GM21360 (cell line): ENCODE data around the gene SDHAF2.
"Not testable (repeated sequence)": the region's sequence is repeated elsewhere in the genome, so short reads cannot be mapped to it uniquely, and the experiment has no call there.

Experiments
- ATAC-seq: cut with Tn5 transposase; IDR thresholded peaks from one replicate; pipeline ENCODE4 v1.9.1; 2021; ENCODE audit warnings: mild to moderate bottlenecking, moderate library complexity; ENCODE audit not compliant: unreplicated experiment

SDHAF2 gene

DNA sequence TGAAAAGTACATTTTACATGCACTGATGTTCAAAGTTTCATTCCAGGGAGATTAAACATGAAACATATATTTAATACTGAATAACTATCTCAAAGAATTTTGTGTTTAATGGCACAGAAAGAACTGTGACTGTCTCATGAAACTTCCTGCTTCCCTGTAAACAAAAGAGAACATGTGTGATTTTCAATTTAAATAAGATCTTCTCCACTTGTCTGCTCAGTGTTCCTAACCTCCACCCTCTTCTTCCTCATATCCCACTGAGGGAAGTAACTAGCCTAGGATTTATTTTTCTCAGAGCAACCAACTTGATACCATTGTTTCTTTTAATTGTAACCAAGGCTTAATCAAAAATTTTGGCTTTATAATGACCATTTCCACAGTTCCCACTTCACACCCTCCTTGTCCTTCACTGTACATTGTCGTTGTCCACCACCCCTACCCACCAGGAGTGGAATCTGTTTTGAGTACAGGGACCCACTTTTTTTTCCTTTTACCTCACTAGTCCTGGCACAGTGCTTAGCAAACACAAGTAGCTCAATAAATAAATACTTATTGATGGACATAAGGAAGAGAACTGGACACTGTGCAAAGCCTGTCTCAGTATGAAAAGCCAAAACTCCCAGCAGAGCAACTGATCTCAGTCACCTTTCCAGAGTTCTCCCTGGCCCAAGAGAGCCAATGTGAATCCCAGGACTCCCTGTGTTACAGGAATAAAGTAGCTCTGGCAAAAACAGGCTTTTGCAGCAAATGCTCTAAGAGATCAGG lies 4.4 kb upstream of the SDHAF2 start:
- no peak for ATAC-seq

- peak; percentile 48 for ATAC-seq
Observed at GRCh38 chr11:61429346-61429690, 606 bp upstream of the SDHAF2 start.

DNA sequence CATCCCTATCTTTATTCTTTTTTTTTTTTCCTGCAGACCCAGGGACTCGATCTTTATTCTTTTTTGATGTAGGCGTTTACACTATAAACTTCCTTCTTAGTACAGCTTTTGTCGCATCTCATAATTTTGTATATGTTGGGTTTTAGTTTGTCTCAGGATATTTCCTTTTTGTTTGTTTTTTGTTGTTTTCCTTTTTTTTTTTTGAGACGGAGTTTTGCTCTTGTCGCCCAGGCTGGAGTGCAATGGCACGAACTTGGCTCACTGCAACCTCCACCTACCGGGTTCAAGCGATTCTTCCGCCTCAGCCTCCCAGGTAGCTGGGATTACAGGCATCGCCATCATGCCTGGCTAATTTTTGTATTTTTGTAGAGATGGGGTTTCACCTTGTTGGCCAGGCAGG lies 915 bp downstream of the SDHAF2 start:
- not testable (repeated sequence) for ATAC-seq

GRCh38 chr11:61437496-61437895 lies 7.6 kb downstream of the SDHAF2 start:
- ATAC-seq = no peak

GRCh38 chr11:61439615-61440014 lies 9.7 kb downstream of the SDHAF2 start:
- no peak for ATAC-seq

- ATAC-seq = no peak
Observed at GRCh38 chr11:61442616-61443015, 12.7 kb downstream of the SDHAF2 start.

DNA sequence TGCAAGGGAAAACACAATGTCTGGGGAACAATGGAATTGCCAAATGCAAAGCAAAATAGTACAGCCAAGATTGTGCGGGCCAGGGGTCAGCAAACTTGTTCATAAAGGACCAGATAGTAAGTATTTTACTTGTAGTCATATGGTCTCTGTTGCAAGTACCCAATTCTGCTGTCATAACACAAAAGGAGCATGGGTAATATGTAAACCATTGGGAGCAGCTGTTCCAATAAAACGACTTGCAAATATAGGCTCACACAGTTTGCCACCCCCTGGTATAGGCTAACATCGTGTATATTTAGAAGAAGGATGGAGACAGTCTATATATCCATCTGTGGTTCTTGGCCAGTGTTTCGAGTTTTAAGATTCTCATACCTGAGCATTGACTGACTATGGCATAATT lies 15.6 kb downstream of the SDHAF2 start:
- no peak for ATAC-seq

DNA sequence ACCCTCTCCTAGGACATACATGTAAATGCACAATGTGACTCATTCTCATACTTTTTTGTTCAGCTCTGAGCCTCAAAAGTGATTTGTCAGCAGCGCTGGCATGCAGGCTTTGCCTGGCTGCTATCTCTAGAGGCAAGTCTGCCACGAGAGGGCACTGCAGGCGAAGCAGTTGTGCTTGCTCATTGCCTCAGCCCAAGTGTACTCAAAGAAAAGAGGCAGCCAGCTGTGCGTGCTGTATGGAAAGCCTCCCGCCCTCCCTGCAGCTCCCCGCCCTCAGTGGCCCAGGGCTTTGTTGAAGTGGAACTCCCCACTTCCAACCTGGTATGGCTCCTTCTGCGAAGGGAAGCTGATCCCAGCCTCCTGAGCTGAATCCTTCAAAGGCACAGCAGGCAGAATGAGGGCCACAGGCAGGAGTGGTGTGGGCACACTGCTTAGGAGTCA lies 16.3 kb downstream of the SDHAF2 start:
- no peak for ATAC-seq

- ATAC-seq = no peak
Observed at GRCh38 chr11:61447601-61448551, 18.0 kb downstream of the SDHAF2 start.

GRCh38 chr11:61448552-61448927 lies 18.6 kb downstream of the SDHAF2 start:
- ATAC-seq = no peak

DNA sequence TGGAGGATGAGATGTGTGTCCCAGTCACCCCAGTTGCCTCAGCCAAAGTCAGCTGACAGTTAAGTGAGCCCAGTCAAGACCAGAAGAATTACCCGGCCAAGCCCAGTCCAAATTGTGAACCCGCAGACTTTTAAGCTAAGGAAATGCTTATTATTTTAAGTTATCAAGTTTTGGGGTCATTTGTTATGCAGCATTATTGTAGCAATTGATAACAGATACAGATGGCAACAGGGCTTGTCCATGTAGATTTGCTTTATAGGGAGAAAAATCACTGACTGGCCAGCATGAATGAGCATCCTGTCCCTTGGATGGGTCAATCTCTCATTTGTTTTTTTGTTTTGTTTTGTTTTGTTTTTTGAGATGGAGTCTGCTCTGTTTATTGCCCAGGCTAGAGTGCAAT lies 22.9 kb downstream of the SDHAF2 start:
- no peak for ATAC-seq

DNA sequence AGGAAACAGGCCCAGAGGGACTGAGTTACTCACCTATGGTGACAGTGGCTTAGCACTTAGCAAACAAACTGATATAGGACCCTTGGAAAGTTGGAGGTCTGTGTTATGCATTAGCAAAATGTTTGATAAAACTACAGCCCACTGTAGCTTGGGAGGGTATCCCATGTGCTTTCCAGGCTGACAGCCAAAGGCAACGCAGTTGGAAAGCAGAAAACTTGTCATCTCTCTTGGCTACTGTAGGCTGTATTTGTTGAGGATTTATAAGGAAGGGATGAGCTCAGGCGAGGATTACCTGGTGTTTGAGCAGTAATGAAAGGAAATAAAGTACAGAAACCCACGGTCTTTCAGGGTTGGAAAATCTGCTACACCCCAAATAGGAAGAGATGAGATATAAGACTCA lies 23.8 kb downstream of the SDHAF2 start:
- ATAC-seq = no peak

DNA sequence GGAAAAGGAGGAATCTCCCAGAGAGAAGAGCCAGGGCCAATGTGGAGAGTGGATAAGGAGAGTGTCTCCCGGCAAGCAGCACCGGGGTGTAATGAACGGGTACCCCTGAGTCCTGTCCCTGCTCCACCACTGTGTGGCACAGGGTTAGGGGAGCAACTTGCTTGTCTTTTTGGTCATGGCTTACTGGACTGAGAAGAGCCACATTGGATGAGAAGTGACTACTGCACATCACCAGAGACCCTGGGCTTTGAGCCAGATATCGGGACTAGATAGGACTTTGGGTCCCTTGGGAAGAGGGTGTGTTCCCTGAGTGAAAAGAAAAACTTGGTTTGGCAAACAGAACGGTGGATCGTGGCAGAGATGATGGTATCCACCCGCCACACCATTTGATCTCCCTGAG lies 24.6 kb downstream of the SDHAF2 start:
- ATAC-seq = no peak

GRCh38 chr11:61460474-61460881 lies 30.6 kb downstream of the SDHAF2 start:
- ATAC-seq = no peak

GRCh38 chr11:61460986-61461385 lies 31.1 kb downstream of the SDHAF2 start:
- ATAC-seq = no peak

DNA sequence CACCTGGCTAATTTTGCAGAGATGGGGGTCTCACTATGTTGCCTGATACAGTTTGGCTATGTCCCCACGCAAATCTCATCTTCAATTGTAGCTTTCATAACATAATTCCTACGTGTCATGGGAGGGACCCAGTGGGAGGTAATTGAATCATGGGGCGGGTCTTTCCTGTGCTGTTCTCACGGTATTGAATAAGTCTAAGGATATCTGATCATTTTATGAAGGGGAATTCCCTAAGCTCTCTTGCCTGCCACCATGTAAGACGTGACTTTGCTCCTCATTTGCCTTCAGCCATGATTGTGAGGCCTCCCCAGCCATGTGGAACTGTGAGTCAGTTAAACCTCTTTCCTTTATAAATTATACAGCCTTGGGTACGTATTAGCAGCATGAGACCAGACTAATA lies 37.7 kb downstream of the SDHAF2 start:
- not testable (repeated sequence) for ATAC-seq

- ATAC-seq = no peak
Observed at GRCh38 chr11:61468002-61468401, 38.1 kb downstream of the SDHAF2 start.

- ATAC-seq = no peak
Observed at GRCh38 chr11:61472282-61472681, 42.4 kb downstream of the SDHAF2 start.

DNA sequence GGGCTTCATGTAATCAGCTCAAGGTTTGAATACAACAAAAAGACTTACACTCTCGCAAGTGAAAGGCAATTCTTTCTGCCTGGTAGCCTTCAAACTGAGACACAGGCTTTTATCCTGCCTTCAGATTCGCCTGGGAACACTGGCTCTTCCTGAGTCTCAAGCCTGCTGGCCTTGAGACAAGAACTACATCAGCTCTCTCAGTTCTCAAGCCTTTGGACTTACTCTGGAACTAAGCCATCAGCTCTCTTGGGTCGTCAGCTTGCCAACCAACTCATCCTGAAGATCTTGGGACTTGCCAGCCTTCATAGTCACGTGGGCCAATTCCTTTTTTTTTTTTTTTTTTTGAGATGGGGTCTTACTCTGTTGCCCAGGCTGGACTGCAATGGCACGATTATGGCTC lies 42.9 kb downstream of the SDHAF2 start:
- ATAC-seq = no peak

DNA sequence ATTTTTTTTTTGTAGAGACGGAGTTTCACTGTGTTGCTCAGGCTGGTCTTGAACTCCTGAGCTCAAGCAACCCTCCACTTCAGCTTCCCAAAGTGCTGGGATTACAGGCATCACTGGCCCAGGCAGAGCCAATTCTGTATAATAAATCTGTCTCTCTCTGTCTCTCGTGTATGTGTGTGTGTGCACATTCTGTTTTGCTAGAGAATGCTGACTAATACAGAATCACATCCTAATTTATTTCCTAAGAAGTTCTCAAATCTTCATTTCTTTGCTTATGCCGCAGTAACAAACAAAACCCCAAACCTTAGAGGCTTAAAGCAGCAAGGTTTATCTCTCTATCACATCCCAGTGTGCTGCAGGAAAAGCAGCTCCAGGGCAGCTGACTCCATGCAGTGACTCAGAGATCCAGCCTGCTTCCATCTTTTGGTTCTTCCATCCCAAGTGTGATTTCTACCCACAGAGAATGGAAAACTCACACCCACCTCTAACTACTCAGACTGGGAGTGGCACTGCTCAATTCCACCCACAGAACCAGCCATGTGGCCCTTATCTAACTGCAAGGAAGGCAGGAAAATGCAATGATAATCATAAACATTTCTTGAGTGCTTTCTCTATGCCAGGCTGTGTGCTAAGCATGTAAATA lies 43.6 kb downstream of the SDHAF2 start:
- ATAC-seq = no peak

GRCh38 chr11:61474013-61474643 lies 44.2 kb downstream of the SDHAF2 start:
- ATAC-seq = no peak
